Liver (tissue), 3 donors: ENCODE measurements around the gene EPB41L2.

Source experiments
- EGR1 ChIP-seq, 2 donors: IDR thresholded peaks; 2 replicates each; pipeline ENCODE4 v1.6.1; 2016 to 2018; ENCODE audit warnings: antibody characterized with exemption in 2 of 2, low read depth in 2 of 2
- JUND ChIP-seq, 2 donors: IDR thresholded peaks; 2 replicates each; pipeline ENCODE4 v1.6.1; 2016; ENCODE audit warnings: antibody characterized with exemption in 2 of 2
- RAD21 ChIP-seq, 2 donors: IDR thresholded peaks; 2 replicates each; pipeline ENCODE4 v1.6.1; 2016; ENCODE audit warnings: antibody characterized with exemption in 2 of 2, mild to moderate bottlenecking in 2 of 2
- SP1 ChIP-seq: IDR thresholded peaks from 2 replicates; pipeline ENCODE4 v1.6.1; 2018; ENCODE audit warnings: antibody characterized with exemption, mild to moderate bottlenecking
- YY1 ChIP-seq: IDR thresholded peaks from 2 replicates; pipeline ENCODE4 v1.6.1; 2016; ENCODE audit warnings: antibody characterized with exemption, mild to moderate bottlenecking
- TF ChIP-seq, protein P1 (sequence below): fragments of 150-350 bp; IDR thresholded peaks from 2 replicates; pipeline ENCODE4 v1.5.1; 2017; ENCODE audit warnings: improper control_type of control experiment, low read depth, low read length; ENCODE audit not compliant: missing input control
- TF ChIP-seq, protein P2 (sequence below): IDR thresholded peaks from 2 replicates; pipeline ENCODE4 v1.6.1; 2016; ENCODE audit warnings: antibody characterized with exemption, mild to moderate bottlenecking
- donor health status: healthy.
- donor health status: healthy.

DNA sequence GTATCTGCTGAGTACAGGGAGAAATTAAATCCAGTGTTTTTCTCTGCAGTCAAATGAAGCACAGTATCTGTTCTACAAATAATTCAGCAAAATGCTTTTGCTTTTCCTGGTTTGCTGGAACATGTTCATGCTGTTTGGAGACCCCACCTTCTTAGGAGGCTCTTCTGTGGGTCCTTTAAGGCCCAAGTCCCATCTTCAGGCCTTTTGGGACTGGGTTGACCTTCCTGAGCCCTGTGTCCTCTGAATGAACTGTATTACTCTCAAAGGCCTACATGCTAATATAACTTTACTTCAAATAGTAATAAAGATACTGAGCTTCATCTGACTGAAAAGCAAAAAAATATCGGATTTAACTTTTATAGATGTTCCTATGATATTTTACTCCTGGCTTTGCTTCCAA lies 216.5 kb downstream of the EPB41L2 start:
- TF ChIP-seq JUND (IDR thresholded peaks at IDR 0.05) (no peak), RAD21 (IDR thresholded peaks at IDR 0.05) (no peak), YY1 (no peak), EGR1 (IDR thresholded peaks at IDR 0.05; ENCODE audit: low read depth in 2 of 2) (no peak), SP1 (no peak)
- TF ChIP-seq, protein P1, sequence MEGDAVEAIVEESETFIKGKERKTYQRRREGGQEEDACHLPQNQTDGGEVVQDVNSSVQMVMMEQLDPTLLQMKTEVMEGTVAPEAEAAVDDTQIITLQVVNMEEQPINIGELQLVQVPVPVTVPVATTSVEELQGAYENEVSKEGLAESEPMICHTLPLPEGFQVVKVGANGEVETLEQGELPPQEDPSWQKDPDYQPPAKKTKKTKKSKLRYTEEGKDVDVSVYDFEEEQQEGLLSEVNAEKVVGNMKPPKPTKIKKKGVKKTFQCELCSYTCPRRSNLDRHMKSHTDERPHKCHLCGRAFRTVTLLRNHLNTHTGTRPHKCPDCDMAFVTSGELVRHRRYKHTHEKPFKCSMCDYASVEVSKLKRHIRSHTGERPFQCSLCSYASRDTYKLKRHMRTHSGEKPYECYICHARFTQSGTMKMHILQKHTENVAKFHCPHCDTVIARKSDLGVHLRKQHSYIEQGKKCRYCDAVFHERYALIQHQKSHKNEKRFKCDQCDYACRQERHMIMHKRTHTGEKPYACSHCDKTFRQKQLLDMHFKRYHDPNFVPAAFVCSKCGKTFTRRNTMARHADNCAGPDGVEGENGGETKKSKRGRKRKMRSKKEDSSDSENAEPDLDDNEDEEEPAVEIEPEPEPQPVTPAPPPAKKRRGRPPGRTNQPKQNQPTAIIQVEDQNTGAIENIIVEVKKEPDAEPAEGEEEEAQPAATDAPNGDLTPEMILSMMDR = no peak
- TF ChIP-seq, protein P2, sequence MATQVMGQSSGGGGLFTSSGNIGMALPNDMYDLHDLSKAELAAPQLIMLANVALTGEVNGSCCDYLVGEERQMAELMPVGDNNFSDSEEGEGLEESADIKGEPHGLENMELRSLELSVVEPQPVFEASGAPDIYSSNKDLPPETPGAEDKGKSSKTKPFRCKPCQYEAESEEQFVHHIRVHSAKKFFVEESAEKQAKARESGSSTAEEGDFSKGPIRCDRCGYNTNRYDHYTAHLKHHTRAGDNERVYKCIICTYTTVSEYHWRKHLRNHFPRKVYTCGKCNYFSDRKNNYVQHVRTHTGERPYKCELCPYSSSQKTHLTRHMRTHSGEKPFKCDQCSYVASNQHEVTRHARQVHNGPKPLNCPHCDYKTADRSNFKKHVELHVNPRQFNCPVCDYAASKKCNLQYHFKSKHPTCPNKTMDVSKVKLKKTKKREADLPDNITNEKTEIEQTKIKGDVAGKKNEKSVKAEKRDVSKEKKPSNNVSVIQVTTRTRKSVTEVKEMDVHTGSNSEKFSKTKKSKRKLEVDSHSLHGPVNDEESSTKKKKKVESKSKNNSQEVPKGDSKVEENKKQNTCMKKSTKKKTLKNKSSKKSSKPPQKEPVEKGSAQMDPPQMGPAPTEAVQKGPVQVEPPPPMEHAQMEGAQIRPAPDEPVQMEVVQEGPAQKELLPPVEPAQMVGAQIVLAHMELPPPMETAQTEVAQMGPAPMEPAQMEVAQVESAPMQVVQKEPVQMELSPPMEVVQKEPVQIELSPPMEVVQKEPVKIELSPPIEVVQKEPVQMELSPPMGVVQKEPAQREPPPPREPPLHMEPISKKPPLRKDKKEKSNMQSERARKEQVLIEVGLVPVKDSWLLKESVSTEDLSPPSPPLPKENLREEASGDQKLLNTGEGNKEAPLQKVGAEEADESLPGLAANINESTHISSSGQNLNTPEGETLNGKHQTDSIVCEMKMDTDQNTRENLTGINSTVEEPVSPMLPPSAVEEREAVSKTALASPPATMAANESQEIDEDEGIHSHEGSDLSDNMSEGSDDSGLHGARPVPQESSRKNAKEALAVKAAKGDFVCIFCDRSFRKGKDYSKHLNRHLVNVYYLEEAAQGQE = no peak
